Kidney (tissue), 14 donors: ENCODE results near the gene LPCAT1. TPM values are rescaled to one million over a fixed set of nuclear protein-coding genes. Genes with fewer than 3 reads are reported as not detected.

ENCODE experiments used
- DNase-seq, 5 donors: peaks; one replicate each; pipeline ENCODE4 v3.0.0-alpha.2; 2013 to 2020
- FAIRE-seq: peaks from 2 replicates; lab custom pipeline; 2012; peaks lifted over from hg19 to GRCh38; lab: Jason Lieb, UNC
- H3K27ac ChIP-seq, 2 donors: one replicate each; pipeline ENCODE4 v1.7.0; 2013; ENCODE audit warnings: low read depth in 2 of 2, low read length in 2 of 2, inconsistent platforms in 1 of 2
- H3K27me3 ChIP-seq: one replicate; pipeline ENCODE4 v1.7.1; 2013; ENCODE audit warnings: low read length, inconsistent platforms; ENCODE audit not compliant: control insufficient read depth, insufficient read depth
- H3K36me3 ChIP-seq, 3 donors: one replicate each; pipeline versions ENCODE4 v1.7.0 to v1.7.1; 2013; ENCODE audit warnings: low read length in 3 of 3, control low read depth in 1 of 3, inconsistent platforms in 1 of 3; ENCODE audit not compliant: insufficient read depth in 3 of 3, control insufficient read depth in 2 of 3
- H3K4me1 ChIP-seq, 3 donors: one replicate each; pipeline versions ENCODE4 v1.7.0 to v1.7.1; 2013; ENCODE audit warnings: low read length in 3 of 3, inconsistent platforms in 1 of 3, low read depth in 1 of 3; ENCODE audit not compliant: control insufficient read depth in 2 of 3, insufficient read depth in 2 of 3
- H3K4me3 ChIP-seq, 3 donors: one replicate each; pipeline versions ENCODE4 v1.7.0 to v1.8.1; 2013; ENCODE audit warnings: low read length in 3 of 3, control low read depth in 1 of 3, inconsistent platforms in 1 of 3
- H3K9ac ChIP-seq, 3 donors: one replicate each; pipeline versions ENCODE4 v1.7.0 to v1.7.1; 2013; ENCODE audit warnings: low read length in 3 of 3, control low read depth in 1 of 3, inconsistent platforms in 1 of 3
- H3K9me3 ChIP-seq, 3 donors: one replicate each; pipeline versions ENCODE4 v1.7.0 to v1.7.1; 2013; ENCODE audit warnings: low read length in 3 of 3, control low read depth in 1 of 3, inconsistent platforms in 1 of 3; ENCODE audit not compliant: control insufficient read depth in 2 of 3, insufficient read depth in 1 of 3
- intact Hi-C: fragments of 100-400 bp; cut with DNase I; formaldehyde crosslinking; loops from one replicate; pipeline ENCODE4 v1.11.1; 2022
- polyA plus RNA-seq: library from polyadenylated mRNA; stranded (reverse); fragments of 350-450 nt; fragmentation: Illumina TruSeq; extraction: RNeasy Lipid Tissue Mini Kit (QIAGEN cat#74804); gene quantifications from one replicate; pipeline ENCODE4 v1.2.3, GENCODE V29; 2014; ENCODE audit warnings: low read depth, low replicate concordance; ENCODE audit not compliant: insufficient read depth
- total RNA-seq: library from RNA; stranded (reverse); fragmentation: NEBNext Ultra II Directional; extraction: Animal tissue kit (Norgen Biotek cat#: 25700); gene quantifications from one replicate; pipeline ENCODE4 v1.2.1, GENCODE V29; 2021
- TF ChIP-seq, protein P1 (sequence below): IDR thresholded peaks from 3 replicates; pipeline ENCODE4 v1.5.1; 2012; ENCODE audit warnings: mild to moderate bottlenecking, moderate library complexity, borderline replicate concordance; ENCODE audit not compliant: insufficient read depth; ENCODE audit errors: extremely low read depth
- donor health status: control.
- donor health status: control.
- donor health status: control.
- donor health status: control.
- donor health status: control.
- donor health status: DM: yes; HTN: yes; CAD: no.
- donor health status: Normal renal cell carcinoma (clear cell type).

LPCAT1 gene
- total and polyA plus RNA-seq, 2 donors from 2014 or later, result 22.2 to 46.5 TPM

DNA sequence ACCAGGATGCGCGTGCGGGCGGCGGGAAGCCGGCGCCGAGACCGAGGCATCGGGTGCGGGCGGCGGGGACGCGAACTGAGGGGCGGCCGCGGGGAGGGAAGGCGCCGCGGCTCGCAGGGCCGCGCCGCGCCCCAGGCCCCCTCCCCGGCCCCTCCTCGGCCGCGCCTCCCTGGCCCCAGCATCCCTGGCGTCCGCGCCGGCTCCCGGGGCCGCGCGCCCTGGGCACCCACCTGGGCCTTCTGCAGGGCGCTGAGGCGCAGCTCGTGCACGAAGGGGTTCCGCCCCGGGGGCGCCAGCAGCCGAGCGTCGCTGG lies 324 bp downstream of the LPCAT1 start:
- intact Hi-C loops, result no loop called here
- peak overlapping the region in 1 of 3 donors; percentile 53 for H3K4me3 ChIP-seq
- H3K9me3 ChIP-seq, result no peaks in the 10 kb centered on the region
- H3K36me3 ChIP-seq, result peaks cover 0 to 4% (median 4%) of the 10 kb centered on the region in 3 donors
- FAIRE-seq, result no peak
- no peak overlapping the region for H3K27ac ChIP-seq
- H3K4me1 ChIP-seq, result peaks cover 0 to 7% (median 0%) of the 10 kb centered on the region in 3 donors
- DNase-seq, result peak in 1 of 5 donors; percentile 53
- TF ChIP-seq, protein P1, sequence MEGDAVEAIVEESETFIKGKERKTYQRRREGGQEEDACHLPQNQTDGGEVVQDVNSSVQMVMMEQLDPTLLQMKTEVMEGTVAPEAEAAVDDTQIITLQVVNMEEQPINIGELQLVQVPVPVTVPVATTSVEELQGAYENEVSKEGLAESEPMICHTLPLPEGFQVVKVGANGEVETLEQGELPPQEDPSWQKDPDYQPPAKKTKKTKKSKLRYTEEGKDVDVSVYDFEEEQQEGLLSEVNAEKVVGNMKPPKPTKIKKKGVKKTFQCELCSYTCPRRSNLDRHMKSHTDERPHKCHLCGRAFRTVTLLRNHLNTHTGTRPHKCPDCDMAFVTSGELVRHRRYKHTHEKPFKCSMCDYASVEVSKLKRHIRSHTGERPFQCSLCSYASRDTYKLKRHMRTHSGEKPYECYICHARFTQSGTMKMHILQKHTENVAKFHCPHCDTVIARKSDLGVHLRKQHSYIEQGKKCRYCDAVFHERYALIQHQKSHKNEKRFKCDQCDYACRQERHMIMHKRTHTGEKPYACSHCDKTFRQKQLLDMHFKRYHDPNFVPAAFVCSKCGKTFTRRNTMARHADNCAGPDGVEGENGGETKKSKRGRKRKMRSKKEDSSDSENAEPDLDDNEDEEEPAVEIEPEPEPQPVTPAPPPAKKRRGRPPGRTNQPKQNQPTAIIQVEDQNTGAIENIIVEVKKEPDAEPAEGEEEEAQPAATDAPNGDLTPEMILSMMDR, result no peak
- no peak overlapping the region for H3K9ac ChIP-seq
- H3K27me3 ChIP-seq, result no peaks in the 10 kb centered on the region

DNA sequence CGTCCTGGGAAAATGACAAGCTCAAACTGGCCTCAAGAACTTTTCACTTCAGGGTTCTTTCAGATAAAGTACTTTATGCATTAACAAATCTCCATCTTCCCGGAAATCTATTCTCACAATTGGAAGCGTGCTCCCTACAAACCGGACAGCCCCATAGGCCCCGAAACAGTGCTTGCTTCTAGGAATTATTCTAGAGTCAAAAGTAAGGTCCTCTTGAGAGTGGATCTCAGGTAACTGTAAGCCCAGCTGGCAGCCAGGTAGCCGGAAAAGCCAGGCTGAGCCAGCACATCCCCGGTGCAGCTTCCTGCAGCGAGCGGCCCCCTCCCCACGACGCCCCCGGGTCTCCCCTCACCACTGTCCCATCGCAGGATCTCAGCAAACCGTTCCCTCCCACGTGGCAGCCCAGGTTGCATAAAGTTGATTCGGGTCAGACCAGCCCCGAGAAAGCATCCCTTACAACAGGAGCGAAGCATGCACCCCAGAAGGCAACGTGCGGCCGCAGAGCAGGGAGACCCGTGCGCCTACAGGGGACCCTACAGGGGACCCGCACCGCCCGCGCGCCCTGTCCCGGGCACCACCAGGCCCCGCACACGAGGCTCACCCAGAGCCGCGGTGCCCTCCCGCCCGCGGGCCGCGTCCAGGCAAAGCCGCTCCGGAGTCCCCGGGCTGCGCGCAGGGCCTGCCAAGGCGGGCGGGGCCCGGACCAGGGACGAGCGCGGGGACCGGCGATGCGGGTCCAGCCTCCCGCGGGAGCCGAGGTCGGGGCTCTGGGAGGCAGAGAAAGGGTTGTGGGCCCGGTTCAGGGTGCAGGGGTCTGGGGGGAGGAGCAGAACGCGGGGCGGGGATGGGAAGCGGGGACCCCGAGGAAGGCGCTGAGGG lies 920 bp downstream of the LPCAT1 start:
- Histone ChIP-seq H3K27ac (no peak overlapping the region), H3K36me3 (peaks cover 0 to 4% (median 4%) of the 10 kb centered on the region in 3 donors), H3K9ac (peak overlapping the region in 1 of 3 donors; percentile 34), H3K27me3 (no peaks in the 10 kb centered on the region), H3K9me3 (no peaks in the 10 kb centered on the region), H3K4me1 (peaks cover 0 to 7% (median 0%) of the 10 kb centered on the region in 3 donors), H3K4me3 (peak overlapping the region; percentile 36 to 53 (median 42))
- intact Hi-C loops, result no loop called here
- no peak for FAIRE-seq
- peak in 3 of 5 donors; percentile 38 to 81 (median 62) for DNase-seq
- TF ChIP-seq, protein P1, result no peak

DNA sequence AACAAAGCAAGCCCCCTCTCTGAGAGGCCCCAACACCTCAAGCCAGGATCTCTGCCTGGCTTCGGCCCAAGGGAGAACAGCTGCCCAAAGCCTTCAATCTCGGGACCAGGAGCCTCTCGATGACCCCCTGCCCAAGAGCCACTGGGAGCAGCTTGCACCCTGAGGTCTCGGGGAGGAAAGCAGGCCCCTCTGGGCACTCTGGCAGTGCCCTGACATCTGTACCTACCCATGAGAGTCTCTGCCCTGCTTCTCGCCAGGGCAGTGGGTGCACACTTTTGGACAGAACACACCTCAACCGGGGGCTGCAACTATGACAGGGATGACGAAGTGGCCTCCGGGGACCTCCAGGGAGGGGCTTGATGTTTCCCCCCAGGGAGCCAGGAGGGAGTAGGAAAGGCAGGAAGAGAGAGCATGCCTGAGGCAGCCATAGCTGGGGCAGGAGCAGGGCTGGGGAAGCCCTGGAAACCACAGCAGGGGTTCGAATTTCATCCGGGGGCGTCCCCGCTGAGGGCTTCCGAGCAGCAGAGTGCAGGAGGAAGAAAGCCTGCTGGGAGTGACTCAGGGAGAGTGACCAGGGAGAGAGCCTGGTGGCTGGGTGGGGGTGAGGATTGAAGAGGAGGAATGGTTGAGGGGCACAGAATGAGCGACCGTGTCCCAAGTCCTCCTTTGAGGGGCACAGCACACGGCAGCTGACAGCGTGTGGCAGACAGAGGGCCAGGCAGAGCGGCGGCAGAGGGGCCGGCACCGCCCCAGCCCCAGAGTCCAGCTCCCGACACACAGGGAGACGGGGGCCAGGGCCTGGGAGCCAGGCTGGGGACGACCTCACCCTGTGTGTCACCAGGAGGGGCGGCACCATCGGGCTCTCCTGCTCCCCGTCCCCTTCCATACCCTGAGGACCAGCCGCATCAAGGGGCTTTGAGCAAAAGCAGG lies 1.8 kb downstream of the LPCAT1 start:
- intact Hi-C loops, result no loop called here
- H3K36me3 ChIP-seq, result peaks cover 0 to 4% (median 4%) of the 10 kb centered on the region in 3 donors
- peaks cover 0 to 7% (median 0%) of the 10 kb centered on the region in 3 donors for H3K4me1 ChIP-seq
- no peaks in the 10 kb centered on the region for H3K27me3 ChIP-seq
- H3K9me3 ChIP-seq, result no peaks in the 10 kb centered on the region
- DNase-seq (peak; percentile 51 to 74 (median 55)), FAIRE-seq (no peak)
- H3K9ac ChIP-seq, result no peak overlapping the region
- H3K4me3 ChIP-seq, result peak overlapping the region; percentile 36 to 53 (median 42)
- H3K27ac ChIP-seq, result no peak overlapping the region
- TF ChIP-seq, protein P1, result no peak
